A549 (cell line): ENCODE measurements around the gene KCNJ11. TPM values are rescaled to one million over a fixed set of nuclear protein-coding genes. Genes with fewer than 3 reads are reported as not detected.

Source experiments
- ATAC-seq, 2 experiments: fragments of 200-7000 bp in 1 of 2; fragments of >200 bp in 1 of 2; cut with Nextera tagmentation in 1 of 2; cut with Tn5 transposase in 1 of 2; 3 replicates each; pipeline versions ENCODE4 v1.8.0 to v1.9.1; 2018 to 2020; ENCODE audit warnings: mild to moderate bottlenecking in 1 of 2, moderate library complexity in 1 of 2
- CTCF ChIA-PET: fragments of 300-600 bp; sonication (Branson Sonifier 250); formaldehyde crosslinking; extraction: SDS; loops from one replicate; lab custom pipeline; 2021; ENCODE audit warnings: antibody characterized with exemption, inconsistent platforms; lab: Yijun Ruan, JAX
- POLR2A ChIA-PET: fragments of 350-600 bp; formaldehyde crosslinking; extraction: SDS; loops from one replicate; lab custom pipeline; 2021; ENCODE audit warnings: antibody characterized with exemption, inconsistent platforms; lab: Yijun Ruan, JAX
- DNase-seq, 2 experiments: peaks; one replicate each; pipeline versions ENCODE4 v3.0.0 to v3.0.0-alpha.2; 2011 to 2016; ENCODE audit warnings: low read depth in 1 of 2, low spot score in 1 of 2
- FAIRE-seq: peaks from 2 replicates; lab custom pipeline; 2011; peaks lifted over from hg19 to GRCh38; lab: Jason Lieb, UNC
- H3K27ac ChIP-seq, 2 experiments: fragments of >200 bp; sonication (Bioruptor Twin); formaldehyde crosslinking; 3 replicates each; pipeline ENCODE4 v1.5.1; 2016 to 2017
- H3K4me1 ChIP-seq: fragments of >200 bp; sonication (Bioruptor Twin); formaldehyde crosslinking; 3 replicates; pipeline ENCODE4 v1.6.1; 2016
- H3K4me2 ChIP-seq: fragments of >200 bp; sonication (Bioruptor Twin); formaldehyde crosslinking; 3 replicates; pipeline ENCODE4 v1.6.1; 2016
- H3K4me3 ChIP-seq: fragments of >200 bp; sonication (Bioruptor Twin); formaldehyde crosslinking; 3 replicates; pipeline ENCODE4 v1.5.1; 2016
- H3K9me3 ChIP-seq: fragments of >200 bp; sonication (Bioruptor Twin); formaldehyde crosslinking; 3 replicates; pipeline ENCODE4 v1.6.1; 2016
- ATOH8 ChIP-seq: fragments of 250-450 bp; sonication (Bioruptor Pico); IDR thresholded peaks from 2 replicates; pipeline ENCODE4 v1.5.0; 2020; ENCODE audit warnings: low read depth, mild to moderate bottlenecking, moderate library complexity
- BCL3 ChIP-seq: fragments of >200 bp; sonication (Bioruptor Twin); formaldehyde crosslinking; IDR thresholded peaks from 3 replicates; pipeline ENCODE4 v1.6.1; 2016
- BHLHE40 ChIP-seq: IDR thresholded peaks from 2 replicates; pipeline ENCODE4 v1.6.1; 2012; ENCODE audit warnings: low read depth, low read length, inconsistent platforms
- CHD4 ChIP-seq: fragments of 200-600 bp; sonication (generic); IDR thresholded peaks from 2 replicates; pipeline ENCODE4 v1.6.1; 2016; ENCODE audit warnings: antibody characterized with exemption, mild to moderate bottlenecking, borderline replicate concordance
- ELK1 ChIP-seq: fragments of 150-350 bp; IDR thresholded peaks from 2 replicates; pipeline ENCODE4 v1.6.1; 2014; ENCODE audit warnings: low read depth, mild to moderate bottlenecking, low read length
- EP300 ChIP-seq, 2 experiments: fragments of >200 bp; sonication (Bioruptor Twin); formaldehyde crosslinking; IDR thresholded peaks; 2 replicates in 1 of 2; 3 replicates in 1 of 2; pipeline ENCODE4 v1.6.1; 2016 to 2017
- FOSB ChIP-seq: fragments of 250-450 bp; sonication (Bioruptor Pico); IDR thresholded peaks from 2 replicates; pipeline ENCODE4 v1.5.0; 2020; ENCODE audit warnings: mild to moderate bottlenecking, moderate library complexity
- GATA3 ChIP-seq: IDR thresholded peaks from 2 replicates; pipeline ENCODE4 v1.6.1; 2012; ENCODE audit warnings: borderline replicate concordance
- HES2 ChIP-seq: fragments of >200 bp; sonication (Bioruptor Twin); formaldehyde crosslinking; IDR thresholded peaks from 2 replicates; pipeline ENCODE4 v1.6.1; 2016
- HOXA7 ChIP-seq: fragments of 250-450 bp; sonication (Bioruptor Pico); IDR thresholded peaks from 2 replicates; pipeline ENCODE4 v1.5.0; 2020; ENCODE audit warnings: mild to moderate bottlenecking, moderate library complexity
- JUN ChIP-seq, 2 experiments: fragments of >200 bp; sonication (Bioruptor Twin); formaldehyde crosslinking; IDR thresholded peaks; 2 replicates in 1 of 2; 3 replicates in 1 of 2; pipeline ENCODE4 v1.6.1; 2016 to 2017
- JUNB ChIP-seq: fragments of >200 bp; sonication (Bioruptor Twin); formaldehyde crosslinking; IDR thresholded peaks from 2 replicates; pipeline ENCODE4 v1.6.1; 2016
- KDM1A ChIP-seq: fragments of 200-600 bp; sonication (generic); IDR thresholded peaks from 2 replicates; pipeline ENCODE4 v1.6.1; 2016; ENCODE audit warnings: low read depth, mild to moderate bottlenecking
- MAX ChIP-seq: IDR thresholded peaks from 2 replicates; pipeline ENCODE4 v1.6.1; 2012
- MAZ ChIP-seq: fragments of 150-350 bp; IDR thresholded peaks from 2 replicates; pipeline ENCODE4 v1.6.1; 2014; ENCODE audit warnings: antibody characterized with exemption, low read depth, low read length, borderline replicate concordance
- MYC ChIP-seq: IDR thresholded peaks from 2 replicates; pipeline ENCODE4 v1.6.1; 2012; ENCODE audit warnings: mild to moderate bottlenecking, inconsistent platforms, low read length, improper control_type of control experiment, borderline replicate concordance
- PBX3 ChIP-seq: IDR thresholded peaks from 2 replicates; pipeline ENCODE4 v1.6.1; 2012
- PHF8 ChIP-seq: fragments of 200-600 bp; sonication (generic); IDR thresholded peaks from 2 replicates; pipeline ENCODE4 v1.6.1; 2016; ENCODE audit warnings: low read depth, mild to moderate bottlenecking, antibody characterized with exemption, moderate library complexity, borderline replicate concordance
- POLR2A ChIP-seq: IDR thresholded peaks from 2 replicates; pipeline ENCODE4 v1.6.1; 2012; ENCODE audit warnings: mild to moderate bottlenecking, low read length
- POLR2AphosphoS2 ChIP-seq: conservative IDR thresholded peaks from 2 replicates; pipeline ENCODE4 v1.6.1; 2012; ENCODE audit warnings: low read length, improper control_type of control experiment, inconsistent platforms
- RCOR1 ChIP-seq: fragments of 150-350 bp; IDR thresholded peaks from 2 replicates; pipeline ENCODE4 v1.6.1; 2014; ENCODE audit warnings: antibody characterized with exemption, low read length, low read depth
- REST ChIP-seq: fragments of 200-600 bp; sonication (generic); IDR thresholded peaks from 2 replicates; pipeline ENCODE4 v1.6.1; 2016; ENCODE audit warnings: antibody characterized with exemption, mild to moderate bottlenecking, moderate library complexity
- RNF2 ChIP-seq: fragments of 200-600 bp; sonication (generic); IDR thresholded peaks from 2 replicates; pipeline ENCODE4 v1.6.1; 2016; ENCODE audit warnings: low read depth, mild to moderate bottlenecking, antibody characterized with exemption, moderate library complexity, borderline replicate concordance
- SREBF2 ChIP-seq: fragments of 450-650 bp; IDR thresholded peaks from 2 replicates; pipeline ENCODE4 v1.6.1; 2014; ENCODE audit warnings: mild to moderate bottlenecking, moderate library complexity
- USF2 ChIP-seq: fragments of 450-650 bp; IDR thresholded peaks from 2 replicates; pipeline ENCODE4 v1.6.1; 2014; ENCODE audit warnings: antibody characterized with exemption
- WGBS: methylation state at CpG from one replicate; pipeline ENCODE4 v1.1.6; 2017; ENCODE audit errors: missing lambda C conversion rate; 5-methylcytosine and 5-hydroxymethylcytosine counted together
- polyA plus RNA-seq, 4 experiments: library from polyadenylated mRNA; depleted of rRNA in 3 of 4; stranded (reverse); fragments of >200 nt; fragmentation: RNase III in 1 of 4; extraction: RNeasy Plus Mini Kit Qiagen cat#74134 plus additional on column Dnase treatment in 1 of 4; gene quantifications; 2 replicates in 3 of 4; 3 replicates in 1 of 4; pipeline ENCODE4 v1.2.3, GENCODE V29; 2011 to 2017

Gene KCNJ11
- polyA plus RNA-seq, 2 of the 4 experiments (the other 2 are of a cell fraction) = 0.18 to 0.53 TPM

- TF ChIP-seq PBX3 (no peak), JUN (IDR thresholded peaks at IDR 0.05) (no peak), EP300 (IDR thresholded peaks at IDR 0.05) (no peak), MAZ (no peak), HOXA7 (CRISPR knock-in tag) (no peak)
- TF ChIP-seq, all 56 proteins: peak for 0
Measured at GRCh38 chr11:17353821-17354600, 34.4 kb downstream of the KCNJ11 start (continued).

GRCh38 chr11:17352950-17353820 is 35.3 kb downstream of the KCNJ11 start:
- peak; percentile 63 to 91 for DNase-seq
- ChIA-PET POLR2A (interaction anchor here (0.7 to 2.1 kb wide), 6 partner anchors 12 to 275 kb away, joined by 3 to 11 read pairs (median 4); partner anchors contain the start of genes NUCB2 and RPS13), CTCF (interaction anchor here (0.6 to 5.3 kb wide), 19 partner anchors 13 to 195 kb away, joined by 3 to 48 read pairs (median 4); partner anchors contain the start of gene NUCB2)
- Histone ChIP-seq H3K4me3 (peak overlapping the region; percentile 51), H3K9me3 (no peaks in the 10 kb centered on the region), H3K27ac (peak overlapping the region; percentile 69 to 86), H3K4me2 (peak overlapping the region; percentile 96), H3K4me1 (no peaks in the 10 kb centered on the region; the same call in 2 of the 3 replicates)
- 1% methylated on average over 46 of the region's 69 CpGs for WGBS
- peak; percentile 87 to 88 for ATAC-seq
- no peak for FAIRE-seq
- TF ChIP-seq POLR2AphosphoS2 (no peak), ATOH8 (CRISPR knock-in tag) (no peak; the same call in 1 of the 2 replicates), SREBF2 (no peak), MAZ (no peak), EP300 (IDR thresholded peaks at IDR 0.05) (no peak), JUNB (no peak), MYC (peak; percentile 75; the same call in 1 of the 2 replicates), REST (no peak), MAX (peak; percentile 96), BCL3 (no peak), RNF2 (0 out of 2 replicates have a peak, but pooled peaks have one; percentile 55), USF2 (no peak), KDM1A (no peak), CHD4 (no peak), RCOR1 (no peak), FOSB (CRISPR knock-in tag) (no peak), BHLHE40 (no peak), GATA3 (no peak), HES2 (no peak), ELK1 (no peak), JUN (IDR thresholded peaks at IDR 0.05) (peak in 1 of 2 experiments; percentile 64; a peak in 3 of 5 replicates), PHF8 (peak; percentile 69; the same call in 1 of the 2 replicates), POLR2A (peak; percentile 44)
